Hepatocyte (in vitro differentiated cells): ENCODE data around the gene MAPK6. TPM values are rescaled to one million over a fixed set of nuclear protein-coding genes. Genes with fewer than 3 reads are reported as not detected.
"Not testable (repeated sequence)": the region's sequence is repeated elsewhere in the genome, so short reads cannot be mapped to it uniquely, and the experiment has no call there.

Experiments
- DNase-seq: peaks from one replicate; pipeline ENCODE4 v3.0.0-alpha.2; 2016; ENCODE audit warnings: low spot score
- H2AFZ ChIP-seq: fragments of 200-600 bp; sonication (generic); 2 replicates; pipeline ENCODE4 v1.6.0; 2016; ENCODE audit warnings: antibody characterized with exemption, mild to moderate bottlenecking
- H3K27ac ChIP-seq: fragments of 200-600 bp; sonication (generic); 2 replicates; pipeline ENCODE4 v1.5.1; 2016; ENCODE audit warnings: mild to moderate bottlenecking
- H3K27me3 ChIP-seq: fragments of 200-600 bp; sonication (generic); 2 replicates; pipeline ENCODE4 v1.6.1; 2016
- H3K36me3 ChIP-seq: fragments of 200-600 bp; sonication (generic); replicated peaks from 2 replicates; pipeline ENCODE4 v1.5.1; 2016; ENCODE audit warnings: low read depth; ENCODE audit not compliant: insufficient read depth
- H3K4me1 ChIP-seq: fragments of 200-600 bp; sonication (generic); 2 replicates; pipeline ENCODE4 v1.5.1; 2016; ENCODE audit warnings: mild to moderate bottlenecking, moderate library complexity; ENCODE audit not compliant: insufficient read depth
- H3K4me2 ChIP-seq: fragments of 200-600 bp; sonication (generic); 2 replicates; pipeline ENCODE4 v1.6.0; 2016
- H3K4me3 ChIP-seq: fragments of 200-600 bp; sonication (generic); 2 replicates; pipeline ENCODE4 v1.5.1; 2016; ENCODE audit warnings: mild to moderate bottlenecking
- H3K79me2 ChIP-seq: fragments of 200-600 bp; sonication (generic); 2 replicates; pipeline ENCODE4 v1.6.0; 2017; ENCODE audit warnings: mild to moderate bottlenecking
- H3K9me2 ChIP-seq: fragments of 200-600 bp; sonication (generic); replicated peaks from 2 replicates; pipeline ENCODE4 v1.6.0; 2017; ENCODE audit warnings: mild to moderate bottlenecking; ENCODE audit not compliant: insufficient read depth
- H3K9me3 ChIP-seq: fragments of 200-600 bp; sonication (generic); 2 replicates; pipeline ENCODE4 v1.5.1; 2016; ENCODE audit warnings: low read depth, mild to moderate bottlenecking
- H4K20me1 ChIP-seq: fragments of 200-600 bp; sonication (generic); 2 replicates; pipeline ENCODE4 v1.6.0; 2016; ENCODE audit warnings: mild to moderate bottlenecking; ENCODE audit not compliant: insufficient read depth, poor library complexity, severe bottlenecking
- CTCF ChIP-seq: fragments of 200-600 bp; sonication (generic); IDR thresholded peaks from 2 replicates; pipeline ENCODE4 v1.5.1; 2016; ENCODE audit warnings: antibody characterized with exemption, mild to moderate bottlenecking; ENCODE audit not compliant: poor library complexity
- EZH2 ChIP-seq: fragments of 200-600 bp; sonication (generic); IDR thresholded peaks from 2 replicates; pipeline ENCODE4 v1.6.1; 2016; ENCODE audit warnings: antibody characterized with exemption, mild to moderate bottlenecking, borderline replicate concordance
- EZH2phosphoT487 ChIP-seq: fragments of 200-600 bp; sonication (generic); IDR thresholded peaks from one replicate; pipeline ENCODE4 v1.6.1; 2018; ENCODE audit warnings: antibody characterized with exemption, mild to moderate bottlenecking, low read depth, moderate library complexity; ENCODE audit not compliant: unreplicated experiment, severe bottlenecking
- WGBS: methylation state at CpG from one replicate; pipeline ENCODE4 v1.1.6; 2016; ENCODE audit warnings: low lambda C conversion rate; ENCODE audit errors: missing lambda C conversion rate; 5-methylcytosine and 5-hydroxymethylcytosine counted together
- polyA plus RNA-seq: library from polyadenylated mRNA; unstranded; fragments of >200 nt; fragmentation: Nextera tagmentation; extraction: Ambion mirVana; gene quantifications from 2 replicates; pipeline ENCODE4 v1.2.1, GENCODE V29; 2016
- total RNA-seq: library from RNA; depleted of rRNA; stranded (reverse); fragments of >200 nt; gene quantifications from 2 replicates; pipeline ENCODE4 v1.2.3, GENCODE V29; 2014

The MAPK6 gene
- total and polyA plus RNA-seq, 2 experiments from 2014 or later, result 37.8 to 123 TPM

- Histone ChIP-seq H3K4me1 (peaks cover 4% of the 10 kb centered on the region), H3K4me3 (no peak overlapping the region), H3K4me2 (no peak overlapping the region), H3K9me2 (no peaks in the 10 kb centered on the region), H3K27ac (peak overlapping the region; percentile 61), H3K27me3 (no peaks in the 10 kb centered on the region), H3K36me3 (no peaks in the 10 kb centered on the region), H3K79me2 (no peaks in the 10 kb centered on the region), H3K9me3 (no peaks in the 10 kb centered on the region), H2AFZ (no peak overlapping the region), H4K20me1 (no peaks in the 10 kb centered on the region)
- 81% methylated on average over 12 of the region's 12 CpGs for WGBS
- no peak for TF ChIP-seq CTCF
- TF ChIP-seq EZH2, result no peak
- TF ChIP-seq EZH2phosphoT487, result no peak
- no peak for DNase-seq
These were observed 74.8 kb downstream of the MAPK6 start for GRCh38 chr15:52093539-52094510.

GRCh38 chr15:52094811-52095584 is 76.0 kb downstream of the MAPK6 start:
- Histone ChIP-seq H3K27ac (peak overlapping the region; percentile 5), H4K20me1 (no peaks in the 10 kb centered on the region), H3K9me3 (no peaks in the 10 kb centered on the region), H3K4me1 (peaks cover 4% of the 10 kb centered on the region), H2AFZ (no peak overlapping the region), H3K79me2 (no peaks in the 10 kb centered on the region), H3K27me3 (no peaks in the 10 kb centered on the region), H3K4me2 (no peak overlapping the region), H3K36me3 (no peaks in the 10 kb centered on the region), H3K9me2 (no peaks in the 10 kb centered on the region), H3K4me3 (no peak overlapping the region)
- no peak for DNase-seq
- TF ChIP-seq CTCF, result no peak
- no peak for TF ChIP-seq EZH2phosphoT487
- TF ChIP-seq EZH2, result no peak
- 89% methylated on average over 12 of the region's 12 CpGs for WGBS

- Histone ChIP-seq H3K4me2 (no peak overlapping the region), H3K79me2 (no peaks in the 10 kb centered on the region), H3K4me3 (no peak overlapping the region), H3K27me3 (no peaks in the 10 kb centered on the region), H3K36me3 (no peaks in the 10 kb centered on the region), H4K20me1 (no peaks in the 10 kb centered on the region), H2AFZ (no peak overlapping the region), H3K9me2 (no peaks in the 10 kb centered on the region), H3K27ac (peak overlapping the region; percentile 22), H3K4me1 (peaks cover 4% of the 10 kb centered on the region), H3K9me3 (no peaks in the 10 kb centered on the region)
- WGBS, result 69% methylated on average over 4 of the region's 4 CpGs
- no peak for TF ChIP-seq EZH2phosphoT487
- no peak for TF ChIP-seq EZH2
- no peak for TF ChIP-seq CTCF
- peak; percentile 25 for DNase-seq
These were observed 76.7 kb downstream of the MAPK6 start for GRCh38 chr15:52095597-52096262.

GRCh38 chr15:52096536-52096935 is 77.5 kb downstream of the MAPK6 start:
- WGBS, result 92% methylated on average over 9 of the region's 9 CpGs
- not testable (repeated sequence) for H3K4me3 ChIP-seq, H4K20me1 ChIP-seq, H3K4me1 ChIP-seq, H3K4me2 ChIP-seq, H3K36me3 ChIP-seq, H3K79me2 ChIP-seq, H3K27ac ChIP-seq, DNase-seq, H2AFZ ChIP-seq, H3K9me2 ChIP-seq, H3K27me3 ChIP-seq, H3K9me3 ChIP-seq
